GM19351 (cell line): ENCODE data around the gene GPN1.
"Not testable (repeated sequence)": the region's sequence is repeated elsewhere in the genome, so short reads cannot be mapped to it uniquely, and the experiment has no call there.

Experiments used
- ATAC-seq: cut with Tn5 transposase; IDR thresholded peaks from one replicate; pipeline ENCODE4 v1.9.1; 2021; ENCODE audit warnings: mild to moderate bottlenecking, moderate library complexity; ENCODE audit not compliant: unreplicated experiment

Gene GPN1

DNA sequence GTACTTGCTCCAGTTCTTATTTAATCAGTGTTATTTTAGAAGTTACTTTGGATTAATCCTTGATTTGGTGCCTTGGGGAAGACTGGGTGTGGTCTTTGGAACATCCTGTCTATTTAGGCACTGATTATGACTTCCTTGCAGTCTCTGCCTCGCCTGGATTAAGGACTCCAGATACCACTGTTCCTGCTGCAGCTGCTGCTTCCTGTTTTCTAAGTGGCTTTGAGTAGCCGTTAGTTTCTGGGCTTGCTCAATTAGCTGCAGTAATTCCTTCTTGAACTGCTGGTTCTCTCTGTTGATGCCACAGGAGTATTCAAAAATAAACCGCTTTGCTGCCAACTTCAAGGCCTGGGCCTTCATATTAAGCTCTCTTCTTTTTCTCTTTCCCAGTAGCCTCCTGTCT, 1.9 kb upstream of the GPN1 start:
- not testable (repeated sequence) for ATAC-seq

GRCh38 chr2:27627963-27628766, 685 bp upstream of the GPN1 start:
- peak; percentile 27 for ATAC-seq

DNA sequence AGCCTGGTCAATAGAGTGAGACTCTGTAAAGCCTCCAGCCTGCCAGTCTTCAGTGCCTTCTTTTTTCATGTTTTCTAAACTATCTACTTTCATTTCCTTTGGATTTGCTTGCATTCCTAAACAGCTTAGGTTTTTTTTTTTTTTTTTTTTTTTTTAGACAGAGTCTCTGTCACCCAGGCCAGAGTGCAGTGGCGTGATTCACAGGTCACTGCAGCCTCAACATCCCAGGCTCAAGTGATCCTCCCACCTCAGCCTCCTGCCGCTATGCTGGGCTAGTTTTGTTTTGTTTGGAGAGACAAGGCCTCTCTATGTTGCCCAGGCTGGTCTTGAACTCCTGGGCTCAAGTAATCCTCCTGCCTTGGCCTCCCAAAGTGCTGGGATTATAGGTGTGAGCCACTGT, 1.4 kb downstream of the GPN1 start:
- ATAC-seq: not testable (repeated sequence)

DNA sequence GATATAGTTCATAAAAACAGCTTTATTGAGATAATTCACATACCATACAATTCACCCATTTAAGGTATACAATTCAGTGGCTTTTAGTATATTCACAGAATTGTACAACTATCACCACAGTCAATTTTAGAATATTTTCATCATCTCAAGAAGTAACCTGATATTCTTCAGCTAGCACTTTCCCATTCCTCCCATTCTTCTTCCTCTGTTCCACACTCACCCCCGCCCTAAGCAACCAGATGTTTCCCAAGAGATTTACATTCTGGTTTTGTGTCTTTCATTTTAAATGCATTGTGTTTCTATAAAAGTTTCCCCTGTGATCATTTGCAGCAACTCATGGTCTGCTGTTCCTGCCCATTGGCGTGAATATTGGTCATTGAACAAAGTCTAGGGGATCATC, 5.4 kb downstream of the GPN1 start:
- ATAC-seq: no peak

DNA sequence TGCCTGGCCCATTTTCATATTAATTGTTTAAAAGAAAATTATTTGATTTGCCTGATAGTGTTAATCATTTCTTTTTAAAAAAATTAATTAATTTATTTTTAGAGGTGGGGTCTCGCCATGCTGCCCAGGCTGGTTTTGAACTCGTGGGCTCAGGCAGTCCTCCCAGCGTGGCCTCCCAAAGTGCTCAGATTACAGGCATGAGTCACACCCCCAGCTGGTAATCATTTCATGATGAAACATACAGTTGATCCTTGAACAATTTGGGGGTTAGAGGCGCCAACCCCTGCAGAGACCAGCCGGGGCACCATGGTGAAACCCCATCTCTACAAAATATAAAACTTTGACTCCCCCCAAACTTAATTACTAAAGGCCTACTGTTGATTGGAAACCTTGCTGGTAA, 7.9 kb downstream of the GPN1 start:
- no peak for ATAC-seq

DNA sequence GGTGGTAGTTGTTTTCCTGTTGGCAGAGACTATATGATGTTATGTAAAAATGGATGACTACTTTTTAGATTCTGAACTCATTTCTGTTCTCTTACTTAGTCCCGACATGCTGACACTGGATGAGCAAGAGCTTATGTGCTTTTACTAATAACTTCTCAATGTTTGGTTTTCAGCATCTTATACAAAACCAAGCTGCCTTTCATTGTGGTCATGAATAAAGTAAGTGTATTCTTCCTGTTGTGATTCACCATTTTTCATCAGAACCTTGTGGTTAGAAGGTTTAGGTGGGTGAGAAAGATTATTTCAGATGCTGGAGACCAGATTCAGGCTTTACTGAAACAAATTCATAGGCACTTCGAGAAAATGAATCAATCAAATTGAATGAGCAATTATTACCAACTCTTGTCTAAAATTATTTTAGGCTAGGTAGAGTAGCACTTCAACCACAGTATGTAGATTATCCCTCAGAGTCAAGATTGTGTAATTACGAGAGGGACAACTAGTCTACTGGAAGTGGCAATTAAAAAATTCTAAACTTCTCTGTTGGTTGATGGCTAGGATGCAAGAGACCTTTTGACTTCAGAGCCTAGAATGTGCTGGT, 9.3 kb downstream of the GPN1 start:
- no peak for ATAC-seq

GRCh38 chr2:27638709-27639108, 9.9 kb downstream of the GPN1 start:
- no peak for ATAC-seq

GRCh38 chr2:27640722-27641245, 11.9 kb downstream of the GPN1 start:
- ATAC-seq: no peak

GRCh38 chr2:27645197-27645596, 16.3 kb downstream of the GPN1 start:
- ATAC-seq: no peak

- ATAC-seq: no peak
Observed at GRCh38 chr2:27647289-27647688, 18.4 kb downstream of the GPN1 start.

- ATAC-seq: no peak
Observed at GRCh38 chr2:27647737-27648136, 18.9 kb downstream of the GPN1 start.

- no peak for ATAC-seq
Observed at GRCh38 chr2:27651056-27651455, 22.2 kb downstream of the GPN1 start.

- ATAC-seq: no peak
Observed at GRCh38 chr2:27652341-27652740, 23.5 kb downstream of the GPN1 start.

DNA sequence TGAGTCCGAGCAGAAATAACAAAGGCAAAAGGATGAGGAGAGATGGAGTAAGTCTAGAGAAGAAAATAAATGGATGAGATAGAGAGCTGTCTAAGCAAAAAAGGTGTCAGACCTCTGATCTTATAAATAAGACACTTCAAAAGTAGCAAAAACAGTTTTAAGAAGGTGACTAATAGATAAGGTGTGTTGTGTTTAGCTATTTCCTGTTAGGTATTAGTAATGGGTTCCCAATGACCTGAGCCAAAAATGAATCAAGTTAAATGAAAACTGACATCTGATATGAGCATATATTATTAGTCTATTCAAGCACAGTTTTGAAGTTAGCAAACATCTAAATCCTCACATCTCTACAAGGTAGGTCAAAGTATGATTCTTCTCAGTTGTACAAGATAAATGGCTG, 23.9 kb downstream of the GPN1 start:
- no peak for ATAC-seq

- no peak for ATAC-seq
Observed at GRCh38 chr2:27653397-27653796, 24.5 kb downstream of the GPN1 start.

- ATAC-seq: no peak
Observed at GRCh38 chr2:27655155-27655951, 26.5 kb downstream of the GPN1 start.

GRCh38 chr2:27661371-27661770, 32.5 kb downstream of the GPN1 start:
- no peak for ATAC-seq

DNA sequence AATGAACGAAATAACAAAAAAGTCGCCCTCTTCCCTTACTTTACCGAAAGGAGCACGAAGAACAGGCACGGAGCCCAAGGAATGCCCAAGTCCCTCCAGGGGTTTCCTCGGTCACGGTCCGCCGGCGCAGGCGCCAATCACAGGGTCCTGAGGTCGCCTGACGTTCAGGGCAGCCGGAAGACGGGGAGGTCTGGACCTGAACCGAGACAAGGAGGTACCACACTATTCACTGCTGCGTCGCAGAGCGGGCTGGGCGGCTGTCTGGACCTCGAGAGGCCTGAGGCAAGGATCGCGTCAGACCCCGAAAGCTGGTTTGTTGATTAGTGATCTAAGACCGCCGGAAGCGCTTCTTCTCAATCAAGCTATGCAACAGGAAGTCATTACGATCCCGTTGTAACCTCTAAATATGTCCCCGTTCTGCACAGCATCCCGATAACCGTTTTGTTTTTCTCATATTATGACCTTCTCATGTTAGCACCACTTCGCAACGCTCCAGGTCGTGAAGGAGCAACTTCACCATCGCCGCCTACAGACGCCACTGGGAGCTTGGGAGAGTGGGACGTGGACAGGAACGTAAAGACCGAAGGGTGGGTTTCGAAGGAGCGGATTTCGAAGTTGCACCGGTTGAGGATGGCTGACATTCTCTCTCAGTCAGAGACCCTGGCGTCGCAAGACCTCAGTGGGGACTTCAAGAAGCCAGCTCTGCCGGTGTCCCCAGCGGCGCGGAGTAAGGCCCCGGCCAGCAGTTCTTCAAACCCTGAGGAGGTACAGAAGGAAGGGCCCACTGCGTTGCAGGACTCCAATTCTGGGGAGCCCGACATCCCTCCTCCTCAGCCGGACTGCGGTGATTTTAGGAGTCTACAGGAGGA, 34.7 kb downstream of the GPN1 start, which contains the start of the genes SLC4A1AP and SUPT7L:
TSS of gene SLC4A1AP (plus strand) at position 605 of the 869 bp plus-strand sequence. CDS start at position 631, 26 bp downstream.
TSS of gene SUPT7L (minus strand) at position 330 of the 869 bp plus-strand sequence. CDS start 1,422 bp downstream, outside the sequence.
- ATAC-seq: peak; percentile 81

- ATAC-seq: peak; percentile 7
Observed at GRCh38 chr2:27664154-27664574, 35.3 kb downstream of the GPN1 start.
